Measurements from ENCODE around the gene CALN1. TPM values are rescaled to one million over a fixed set of nuclear protein-coding genes. Genes with fewer than 3 reads are reported as not detected.

Gene CALN1
- total RNA-seq, 4 donors from 2014 or later, result under 0.01 to 1.2 (median 0.22) TPM; not detected in 1

DNA sequence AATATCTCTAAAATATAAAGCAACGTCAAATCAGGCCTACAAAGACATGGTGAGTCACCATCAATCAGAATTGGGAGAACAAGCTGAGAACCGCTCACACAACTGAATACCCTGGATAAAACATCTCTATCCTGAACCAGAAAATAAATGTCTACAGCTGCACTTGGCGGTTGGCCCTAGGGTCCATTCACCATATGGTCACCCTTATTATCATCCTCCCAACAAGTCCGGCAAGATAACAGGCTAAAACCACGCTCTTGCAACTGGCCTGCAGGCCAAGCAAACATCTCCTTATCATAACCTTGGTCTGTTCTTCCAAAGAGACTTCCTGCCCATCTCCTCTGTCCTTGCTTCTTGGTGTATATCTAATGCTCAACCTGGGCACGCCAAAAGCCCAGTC is 310.7 kb downstream of the CALN1 start:
- H3K4me1 ChIP-seq, result peaks cover 0 to 4% (median 0%) of the 10 kb centered on the region in 4 donors
- WGBS, 2 donors, result 88 to 90% methylated on average over 6 of the region's 6 CpGs
- TF ChIP-seq EP300 (IDR thresholded peaks at IDR 0.05), result no peak
- TF ChIP-seq, protein P1, sequence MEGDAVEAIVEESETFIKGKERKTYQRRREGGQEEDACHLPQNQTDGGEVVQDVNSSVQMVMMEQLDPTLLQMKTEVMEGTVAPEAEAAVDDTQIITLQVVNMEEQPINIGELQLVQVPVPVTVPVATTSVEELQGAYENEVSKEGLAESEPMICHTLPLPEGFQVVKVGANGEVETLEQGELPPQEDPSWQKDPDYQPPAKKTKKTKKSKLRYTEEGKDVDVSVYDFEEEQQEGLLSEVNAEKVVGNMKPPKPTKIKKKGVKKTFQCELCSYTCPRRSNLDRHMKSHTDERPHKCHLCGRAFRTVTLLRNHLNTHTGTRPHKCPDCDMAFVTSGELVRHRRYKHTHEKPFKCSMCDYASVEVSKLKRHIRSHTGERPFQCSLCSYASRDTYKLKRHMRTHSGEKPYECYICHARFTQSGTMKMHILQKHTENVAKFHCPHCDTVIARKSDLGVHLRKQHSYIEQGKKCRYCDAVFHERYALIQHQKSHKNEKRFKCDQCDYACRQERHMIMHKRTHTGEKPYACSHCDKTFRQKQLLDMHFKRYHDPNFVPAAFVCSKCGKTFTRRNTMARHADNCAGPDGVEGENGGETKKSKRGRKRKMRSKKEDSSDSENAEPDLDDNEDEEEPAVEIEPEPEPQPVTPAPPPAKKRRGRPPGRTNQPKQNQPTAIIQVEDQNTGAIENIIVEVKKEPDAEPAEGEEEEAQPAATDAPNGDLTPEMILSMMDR (IDR thresholded peaks at IDR 0.05), result no peak
- no peak for TF ChIP-seq POLR2A (IDR thresholded peaks at IDR 0.05)
- H3K27me3 ChIP-seq, result no peaks in the 10 kb centered on the region
- no peak overlapping the region for H3K4me3 ChIP-seq
- H3K36me3 ChIP-seq, result no peaks in the 10 kb centered on the region
- H3K9me3 ChIP-seq, result peaks cover 0 to 8% (median 0%) of the 10 kb centered on the region in 4 donors
- no peak for DNase-seq (ENCODE audit: low spot score in 2 of 2)
- no peak overlapping the region for H3K27ac ChIP-seq

DNA sequence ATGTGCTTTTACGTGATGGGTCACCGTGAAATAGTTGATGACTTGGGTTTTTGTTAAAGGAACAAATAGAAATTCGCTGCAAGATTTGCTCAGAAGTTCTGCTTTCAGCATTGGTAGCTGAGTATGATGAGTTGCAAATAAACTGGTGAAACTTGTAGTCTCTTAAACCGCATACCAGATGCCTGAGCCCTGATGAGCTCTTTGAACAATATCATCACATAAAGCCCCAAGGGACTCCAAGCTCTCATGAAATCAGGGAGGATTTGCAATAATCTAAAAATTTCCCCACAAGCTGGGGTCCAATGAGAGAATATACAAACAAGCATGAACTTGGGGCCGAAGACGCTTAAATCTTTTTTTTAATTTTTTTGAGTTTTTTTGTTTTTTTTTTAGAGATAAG is 312.4 kb downstream of the CALN1 start:
- Histone ChIP-seq H3K36me3 (no peaks in the 10 kb centered on the region), H3K4me1 (peaks cover 0 to 4% (median 0%) of the 10 kb centered on the region in 4 donors), H3K9me3 (peaks cover 0 to 1% (median 0%) of the 10 kb centered on the region in 4 donors), H3K27me3 (no peaks in the 10 kb centered on the region), H3K4me3 (no peak overlapping the region), H3K27ac (no peak overlapping the region)
- TF ChIP-seq, protein P1 (IDR thresholded peaks at IDR 0.05), result no peak
- TF ChIP-seq EP300 (IDR thresholded peaks at IDR 0.05) (no peak), POLR2A (IDR thresholded peaks at IDR 0.05) (no peak)
- WGBS, 2 donors, result 53 to 75% methylated on average over 6 of the region's 6 CpGs
- no peak for DNase-seq (ENCODE audit: low spot score in 2 of 2)

DNA sequence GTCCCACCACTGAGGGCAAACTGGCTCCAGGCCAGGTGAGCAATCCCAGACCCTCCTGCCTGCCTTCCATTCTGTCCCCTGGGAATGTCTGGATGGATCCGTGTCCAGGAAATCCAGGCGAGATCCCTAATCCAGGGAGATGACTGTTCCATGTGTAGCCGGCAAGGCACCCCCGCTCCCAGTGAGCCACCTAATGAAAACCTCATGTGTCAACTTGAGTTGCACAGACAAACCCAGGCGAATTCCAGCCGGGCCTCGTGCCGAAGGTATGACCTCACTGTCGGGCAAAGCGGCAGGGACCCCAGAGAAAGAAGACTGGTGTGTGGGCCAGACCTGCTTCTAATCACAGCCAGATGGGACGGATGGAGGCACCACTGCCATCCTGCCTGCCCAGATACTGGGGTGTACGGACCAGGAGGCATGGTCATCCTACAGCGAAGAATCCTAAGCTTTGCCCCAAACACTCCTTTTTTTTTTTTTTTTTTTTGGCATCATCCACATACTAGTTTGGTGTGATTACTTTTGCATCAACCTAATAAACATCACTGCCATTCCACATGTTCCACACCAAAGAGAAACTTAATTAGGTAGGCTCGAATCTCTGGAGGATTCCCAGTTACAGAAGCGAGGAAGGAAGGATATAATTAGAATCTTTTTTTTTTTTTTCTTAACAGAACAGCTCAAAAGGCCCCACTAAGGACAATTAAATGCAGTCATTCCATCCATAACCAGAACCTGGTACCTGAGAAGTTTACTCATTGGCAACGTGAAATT is 313.1 kb downstream of the CALN1 start:
- DNase-seq (ENCODE audit: low spot score in 2 of 2), result no peak
- TF ChIP-seq, protein P1 (IDR thresholded peaks at IDR 0.05), result no peak
- TF ChIP-seq EP300 (IDR thresholded peaks at IDR 0.05) (no peak), POLR2A (IDR thresholded peaks at IDR 0.05) (no peak)

DNA sequence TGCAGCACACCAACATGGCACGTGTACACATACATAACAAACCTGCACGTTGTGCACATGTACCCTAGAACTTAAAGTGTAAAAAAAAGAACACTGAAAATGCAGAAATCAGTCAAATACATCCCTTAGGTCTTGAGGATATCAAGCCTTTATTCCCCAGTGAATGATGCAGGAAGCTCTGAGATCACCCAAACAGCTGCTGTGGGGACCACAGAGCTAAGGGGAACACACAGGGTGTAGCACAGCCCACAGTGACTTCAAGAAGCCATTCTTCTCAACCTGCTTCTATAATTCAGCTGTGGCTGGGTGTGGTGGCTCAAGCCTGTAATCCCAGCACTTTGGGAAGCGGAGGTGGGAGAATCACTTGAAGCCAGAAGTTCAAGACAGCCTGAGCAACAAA is 314.9 kb downstream of the CALN1 start:
- TF ChIP-seq EP300 (IDR thresholded peaks at IDR 0.05) (no peak), POLR2A (IDR thresholded peaks at IDR 0.05) (no peak)
- TF ChIP-seq, protein P1 (IDR thresholded peaks at IDR 0.05), result no peak
- no peaks in the 10 kb centered on the region for H3K36me3 ChIP-seq

More for the DNA sequence above, 313.1 kb downstream of the CALN1 start:
- WGBS, 2 donors, result 47 to 72% methylated on average over 16 of the region's 16 CpGs
- Histone ChIP-seq H3K4me3 (no peak overlapping the region), H3K36me3 (no peaks in the 10 kb centered on the region), H3K27ac (no peak overlapping the region), H3K4me1 (peaks cover 0 to 4% (median 0%) of the 10 kb centered on the region in 4 donors), H3K27me3 (no peaks in the 10 kb centered on the region), H3K9me3 (no peaks in the 10 kb centered on the region)

DNA sequence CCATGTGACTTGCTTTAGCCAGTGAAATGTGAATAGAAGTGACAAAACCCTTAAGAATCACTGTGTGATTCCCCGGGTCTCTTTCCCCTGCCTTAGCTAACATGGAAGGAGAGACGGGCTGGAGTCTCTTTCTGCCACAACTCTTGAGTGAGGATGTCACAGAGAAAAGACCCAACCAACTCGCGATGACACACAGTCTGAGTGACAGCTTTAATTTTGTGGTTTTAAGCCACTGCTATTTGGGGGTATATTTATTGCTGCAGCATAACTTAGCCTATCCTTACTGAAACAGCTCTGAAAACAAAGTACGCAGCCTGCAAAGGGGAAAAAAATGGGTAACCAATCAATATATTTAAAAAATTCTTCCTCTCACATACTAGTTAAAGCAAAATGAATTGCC is 319.4 kb downstream of the CALN1 start:
- H3K27me3 ChIP-seq, result no peaks in the 10 kb centered on the region
- no peak overlapping the region for H3K4me3 ChIP-seq
- H3K27ac ChIP-seq, result no peak overlapping the region
- TF ChIP-seq, protein P1 (IDR thresholded peaks at IDR 0.05), result no peak
- TF ChIP-seq POLR2A (IDR thresholded peaks at IDR 0.05), result no peak
- TF ChIP-seq EP300 (IDR thresholded peaks at IDR 0.05), result no peak
- peaks cover 0 to 17% (median 0%) of the 10 kb centered on the region in 4 donors for H3K9me3 ChIP-seq
- DNase-seq (ENCODE audit: low spot score in 2 of 2), result no peak
- WGBS, 2 donors, result 74% methylated on average over 5 of the region's 5 CpGs
- H3K36me3 ChIP-seq, result no peaks in the 10 kb centered on the region
- H3K4me1 ChIP-seq, result no peaks in the 10 kb centered on the region

More for the DNA sequence above, 314.9 kb downstream of the CALN1 start:
- Histone ChIP-seq H3K4me1 (peaks cover 0 to 4% (median 0%) of the 10 kb centered on the region in 4 donors), H3K4me3 (no peak overlapping the region), H3K27ac (no peak overlapping the region), H3K27me3 (no peaks in the 10 kb centered on the region), H3K9me3 (peaks cover 0 to 5% (median 0%) of the 10 kb centered on the region in 4 donors)
- 91 to 92% methylated on average over 3 of the region's 3 CpGs for WGBS, 2 donors
- no peak for DNase-seq (ENCODE audit: low spot score in 2 of 2)
